ES-I3 (cell line): ENCODE data around the gene PAQR4.

ENCODE experiments used
- H3K36me3 ChIP-seq: 2 replicates; pipeline ENCODE4 v1.6.1; 2013; ENCODE audit warnings: mild to moderate bottlenecking, low read length, control low read depth, moderate library complexity; ENCODE audit not compliant: insufficient read depth
- H3K4me1 ChIP-seq: 2 replicates; pipeline ENCODE4 v1.6.1; 2013; ENCODE audit warnings: mild to moderate bottlenecking, control low read depth, low read length; ENCODE audit not compliant: insufficient read depth
- H3K9ac ChIP-seq: 2 replicates; pipeline ENCODE4 v1.6.1; 2013; ENCODE audit warnings: low read depth, mild to moderate bottlenecking, low read length, moderate library complexity
- H3K9me3 ChIP-seq: 2 replicates; pipeline ENCODE4 v1.6.1; 2013; ENCODE audit warnings: mild to moderate bottlenecking, low read length, moderate library complexity; ENCODE audit not compliant: control insufficient read depth, insufficient read depth

The PAQR4 gene

GRCh38 chr16:2964475-2965336 lies 4.4 kb upstream of the PAQR4 start:
- Histone ChIP-seq H3K4me1 (peaks cover 6% of the 10 kb centered on the region; the same call in 1 of the 2 replicates), H3K9me3 (no peaks in the 10 kb centered on the region), H3K36me3 (no peaks in the 10 kb centered on the region), H3K9ac (peak overlapping the region; percentile 72; the same call in 1 of the 2 replicates)

- Histone ChIP-seq H3K9me3 (no peaks in the 10 kb centered on the region), H3K9ac (no peak overlapping the region), H3K4me1 (peaks cover 6% of the 10 kb centered on the region; the same call in 1 of the 2 replicates), H3K36me3 (no peaks in the 10 kb centered on the region)
These were observed 2.9 kb upstream of the PAQR4 start for GRCh38 chr16:2966043-2966807.

- Histone ChIP-seq H3K9me3 (no peaks in the 10 kb centered on the region), H3K9ac (no peak overlapping the region), H3K4me1 (peaks cover 6% of the 10 kb centered on the region; the same call in 1 of the 2 replicates), H3K36me3 (no peaks in the 10 kb centered on the region)
These were observed 2.3 kb upstream of the PAQR4 start for GRCh38 chr16:2966808-2967191.

GRCh38 chr16:2967211-2967631 lies 1.9 kb upstream of the PAQR4 start:
- Histone ChIP-seq H3K4me1 (peaks cover 6% of the 10 kb centered on the region; the same call in 1 of the 2 replicates), H3K9ac (no peak overlapping the region), H3K36me3 (no peaks in the 10 kb centered on the region), H3K9me3 (no peaks in the 10 kb centered on the region)

- Histone ChIP-seq H3K9me3 (no peaks in the 10 kb centered on the region), H3K36me3 (no peaks in the 10 kb centered on the region), H3K4me1 (peaks cover 6% of the 10 kb centered on the region; the same call in 1 of the 2 replicates), H3K9ac (peak overlapping the region; percentile 91; the same call in 1 of the 2 replicates)
These were observed 1.4 kb upstream of the PAQR4 start for GRCh38 chr16:2967721-2968161.

- H3K4me1 ChIP-seq, result peaks cover 6% of the 10 kb centered on the region; the same call in 1 of the 2 replicates
- peak overlapping the region; percentile 91; the same call in 1 of the 2 replicates for H3K9ac ChIP-seq
- H3K36me3 ChIP-seq, result peaks cover 2% of the 10 kb centered on the region; the same call in 1 of the 2 replicates
- no peaks in the 10 kb centered on the region for H3K9me3 ChIP-seq
These were observed 795 bp upstream of the PAQR4 start for GRCh38 chr16:2968368-2968737.

- Histone ChIP-seq H3K9me3 (no peaks in the 10 kb centered on the region), H3K36me3 (peaks cover 3% of the 10 kb centered on the region; the same call in 1 of the 2 replicates), H3K4me1 (peaks cover 6% of the 10 kb centered on the region; the same call in 1 of the 2 replicates), H3K9ac (peak overlapping the region; percentile 91)
These were observed 685 bp downstream of the PAQR4 start for GRCh38 chr16:2969545-2970521.

GRCh38 chr16:2970563-2970962 lies 1.4 kb downstream of the PAQR4 start:
- Histone ChIP-seq H3K4me1 (peaks cover 6% of the 10 kb centered on the region; the same call in 1 of the 2 replicates), H3K9me3 (no peaks in the 10 kb centered on the region), H3K36me3 (peaks cover 3% of the 10 kb centered on the region), H3K9ac (peak overlapping the region; percentile 91; the same call in 1 of the 2 replicates)

GRCh38 chr16:2971134-2971984 lies 2.2 kb downstream of the PAQR4 start:
- Histone ChIP-seq H3K36me3 (peaks cover 3% of the 10 kb centered on the region), H3K9ac (no peak overlapping the region), H3K4me1 (peaks cover 4% of the 10 kb centered on the region; the same call in 1 of the 2 replicates)

GRCh38 chr16:2971985-2972784 lies 3.0 kb downstream of the PAQR4 start:
- Histone ChIP-seq H3K9ac (no peak overlapping the region), H3K36me3 (peaks cover 3% of the 10 kb centered on the region), H3K4me1 (peaks cover 4% of the 10 kb centered on the region; the same call in 1 of the 2 replicates), H3K9me3 (no peaks in the 10 kb centered on the region)

More at GRCh38 chr16:2971134-2971984, 2.2 kb downstream of the PAQR4 start:
- H3K9me3 ChIP-seq, result no peaks in the 10 kb centered on the region

- H3K36me3 ChIP-seq, result peaks cover 3% of the 10 kb centered on the region
- no peak overlapping the region for H3K9ac ChIP-seq
- H3K9me3 ChIP-seq, result no peaks in the 10 kb centered on the region
These were observed 3.9 kb downstream of the PAQR4 start for GRCh38 chr16:2973093-2973492.

GRCh38 chr16:2973605-2974318 lies 4.6 kb downstream of the PAQR4 start:
- peaks cover 3% of the 10 kb centered on the region for H3K36me3 ChIP-seq
- no peaks in the 10 kb centered on the region for H3K9me3 ChIP-seq
- H3K9ac ChIP-seq, result no peak overlapping the region
- no peaks in the 10 kb centered on the region for H3K4me1 ChIP-seq

More at GRCh38 chr16:2973093-2973492, 3.9 kb downstream of the PAQR4 start:
- peaks cover 2% of the 10 kb centered on the region; the same call in 1 of the 2 replicates for H3K4me1 ChIP-seq
